C4-2B (cell line): ENCODE results near the gene CTNNA3.

Experiments used
- ZFX ChIP-seq: fragments of 450-650 bp; IDR thresholded peaks from 2 replicates; pipeline ENCODE4 v1.6.1; 2017
- TF ChIP-seq, protein P1 (sequence below): fragments of 450-650 bp; conservative IDR thresholded peaks from 2 replicates; pipeline ENCODE4 v1.5.1; 2017; ENCODE audit warnings: mild to moderate bottlenecking

DNA sequence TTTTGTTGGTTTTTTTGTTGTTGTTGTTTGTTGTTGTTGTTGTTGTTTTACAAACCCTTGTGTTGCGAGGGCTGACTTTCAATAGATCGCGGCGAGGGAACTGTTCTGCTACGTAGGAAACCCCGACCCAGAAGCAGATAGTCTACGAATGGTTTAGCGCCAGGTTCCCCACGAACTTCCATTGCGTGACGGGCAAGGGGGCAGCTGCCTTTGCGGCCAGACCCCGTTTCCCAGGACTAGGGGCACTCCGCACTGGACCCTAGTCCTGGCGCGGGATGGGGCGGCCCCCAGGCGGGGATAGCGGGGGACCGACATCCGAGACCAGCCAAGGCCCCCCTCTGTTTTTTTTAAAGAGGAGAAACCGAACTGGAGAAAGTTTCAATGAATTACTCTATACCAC, 650.6 kb downstream of the CTNNA3 start:
- TF ChIP-seq, protein P1, sequence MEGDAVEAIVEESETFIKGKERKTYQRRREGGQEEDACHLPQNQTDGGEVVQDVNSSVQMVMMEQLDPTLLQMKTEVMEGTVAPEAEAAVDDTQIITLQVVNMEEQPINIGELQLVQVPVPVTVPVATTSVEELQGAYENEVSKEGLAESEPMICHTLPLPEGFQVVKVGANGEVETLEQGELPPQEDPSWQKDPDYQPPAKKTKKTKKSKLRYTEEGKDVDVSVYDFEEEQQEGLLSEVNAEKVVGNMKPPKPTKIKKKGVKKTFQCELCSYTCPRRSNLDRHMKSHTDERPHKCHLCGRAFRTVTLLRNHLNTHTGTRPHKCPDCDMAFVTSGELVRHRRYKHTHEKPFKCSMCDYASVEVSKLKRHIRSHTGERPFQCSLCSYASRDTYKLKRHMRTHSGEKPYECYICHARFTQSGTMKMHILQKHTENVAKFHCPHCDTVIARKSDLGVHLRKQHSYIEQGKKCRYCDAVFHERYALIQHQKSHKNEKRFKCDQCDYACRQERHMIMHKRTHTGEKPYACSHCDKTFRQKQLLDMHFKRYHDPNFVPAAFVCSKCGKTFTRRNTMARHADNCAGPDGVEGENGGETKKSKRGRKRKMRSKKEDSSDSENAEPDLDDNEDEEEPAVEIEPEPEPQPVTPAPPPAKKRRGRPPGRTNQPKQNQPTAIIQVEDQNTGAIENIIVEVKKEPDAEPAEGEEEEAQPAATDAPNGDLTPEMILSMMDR: no peak
- TF ChIP-seq ZFX: no peak
